Sigmoid colon (tissue), 7 donors: ENCODE results near the gene KIF3C. TPM values are rescaled to one million over a fixed set of nuclear protein-coding genes. Genes with fewer than 3 reads are reported as not detected.
"Not testable (repeated sequence)": the region's sequence is repeated elsewhere in the genome, so short reads cannot be mapped to it uniquely, and the experiment has no call there.

Experiments
- DNase-seq: peaks from one replicate; pipeline ENCODE4 v3.0.0-alpha.2; 2019
- H3K27ac ChIP-seq, 4 donors: fragments of 200-600 bp; sonication (generic); one replicate each; pipeline ENCODE4 v1.5.1; 2016 to 2019; ENCODE audit warnings: mild to moderate bottlenecking in 1 of 4
- H3K27me3 ChIP-seq, 3 donors: fragments of 200-600 bp; sonication (generic); one replicate each; pipeline ENCODE4 v1.5.1; 2019; ENCODE audit warnings: mild to moderate bottlenecking in 1 of 3
- H3K36me3 ChIP-seq, 4 donors: fragments of 200-600 bp; sonication (generic); one replicate each; pipeline ENCODE4 v1.5.1; 2016 to 2019
- H3K4me1 ChIP-seq, 4 donors: fragments of 200-600 bp; sonication (generic); one replicate each; pipeline ENCODE4 v1.5.1; 2017 to 2019
- H3K4me3 ChIP-seq, 4 donors: fragments of 200-600 bp; sonication (generic); one replicate each; pipeline ENCODE4 v1.5.1; 2017 to 2019; ENCODE audit warnings: mild to moderate bottlenecking in 2 of 4, moderate library complexity in 1 of 4
- H3K9me3 ChIP-seq, 4 donors: fragments of 200-600 bp in 3 of 4; sonication (generic) in 3 of 4; one replicate each; pipeline versions ENCODE4 v1.5.1 to v1.6.1; 2013 to 2019
- EP300 ChIP-seq, 4 donors: sonication (generic); formaldehyde crosslinking; IDR thresholded peaks; one replicate each; pipeline ENCODE4 v1.6.1; 2017; ENCODE audit warnings: antibody characterized with exemption in 4 of 4
- POLR2A ChIP-seq, 2 donors: fragments of 450-650 bp; IDR thresholded peaks; one replicate each; pipeline ENCODE4 v1.6.1; 2016; ENCODE audit warnings: antibody characterized with exemption in 2 of 2, mild to moderate bottlenecking in 2 of 2, moderate library complexity in 2 of 2
- POLR2AphosphoS5 ChIP-seq, 4 donors: sonication (generic); formaldehyde crosslinking; IDR thresholded peaks; one replicate each; pipeline ENCODE4 v1.6.1; 2017; ENCODE audit warnings: antibody characterized with exemption in 4 of 4
- WGBS, 2 donors: extraction: QIAGEN DNeasy Blood & Tissue Kit; methylation state at CpG; one replicate each; pipeline ENCODE4 v1.1.7; 2013; 5-methylcytosine and 5-hydroxymethylcytosine counted together
- intact Hi-C: fragments of 100-400 bp; cut with DNase I; formaldehyde crosslinking; loops from one replicate; pipeline ENCODE4 v1.15.1; 2023
- polyA plus RNA-seq, 3 donors: library from polyadenylated mRNA; stranded (reverse); fragments of 200-250 nt; gene quantifications; one replicate each; pipeline ENCODE4 v1.2.3, GENCODE V29; 2013
- total RNA-seq, 4 donors: library from RNA; depleted of rRNA; stranded (reverse); fragments of >200 nt; gene quantifications; one replicate each; pipeline ENCODE4 v1.1.0, GENCODE V29; 2016
- TF ChIP-seq, protein P1 (sequence below), 4 experiments: fragments of 450-650 bp in 3 of 4; fragments of 200-600 bp in 1 of 4; IDR thresholded peaks; one replicate each; pipeline ENCODE4 v1.5.1; 2016 to 2019; ENCODE audit warnings: antibody characterized with exemption in 4 of 4, mild to moderate bottlenecking in 3 of 4, moderate library complexity in 2 of 4
- donor health status: healthy with polysubstance abuse.
- donor health status: Bipolar disorder and iron deficiency.
- donor health status: healthy.

Gene KIF3C
- total and polyA plus RNA-seq, 7 donors, result 0.69 to 12.5 (median 5.7) TPM

DNA sequence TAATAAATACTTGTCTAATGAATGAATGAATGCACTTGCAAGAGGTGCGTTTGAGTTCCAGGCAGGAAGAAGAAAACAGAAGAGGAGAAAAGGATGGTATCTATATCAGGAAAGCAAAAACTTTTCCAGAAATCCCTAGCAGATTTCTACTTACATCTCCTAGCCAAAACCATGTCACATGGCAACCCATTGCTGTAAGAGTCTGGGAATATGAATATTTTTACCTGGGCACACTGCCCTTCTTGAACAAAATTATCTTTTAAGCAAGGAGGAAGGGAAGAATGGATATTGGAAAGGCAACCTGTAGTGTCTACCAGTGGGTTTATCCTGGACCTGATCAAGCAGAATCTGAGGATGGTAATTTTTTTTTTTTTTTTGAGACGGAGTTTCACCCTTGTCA is 59.8 kb downstream of the KIF3C start:
- no peak for DNase-seq
- 77 to 95% methylated on average over 2 of the region's 2 CpGs for WGBS, 2 donors
- no peaks in the 10 kb centered on the region for H3K9me3 ChIP-seq
- H3K27me3 ChIP-seq, result no peaks in the 10 kb centered on the region
- intact Hi-C loops, result no loop called here
- TF ChIP-seq POLR2AphosphoS5 (IDR thresholded peaks at IDR 0.05) (no peak), EP300 (IDR thresholded peaks at IDR 0.05) (no peak), POLR2A (IDR thresholded peaks at IDR 0.05) (no peak)
- TF ChIP-seq, protein P1, sequence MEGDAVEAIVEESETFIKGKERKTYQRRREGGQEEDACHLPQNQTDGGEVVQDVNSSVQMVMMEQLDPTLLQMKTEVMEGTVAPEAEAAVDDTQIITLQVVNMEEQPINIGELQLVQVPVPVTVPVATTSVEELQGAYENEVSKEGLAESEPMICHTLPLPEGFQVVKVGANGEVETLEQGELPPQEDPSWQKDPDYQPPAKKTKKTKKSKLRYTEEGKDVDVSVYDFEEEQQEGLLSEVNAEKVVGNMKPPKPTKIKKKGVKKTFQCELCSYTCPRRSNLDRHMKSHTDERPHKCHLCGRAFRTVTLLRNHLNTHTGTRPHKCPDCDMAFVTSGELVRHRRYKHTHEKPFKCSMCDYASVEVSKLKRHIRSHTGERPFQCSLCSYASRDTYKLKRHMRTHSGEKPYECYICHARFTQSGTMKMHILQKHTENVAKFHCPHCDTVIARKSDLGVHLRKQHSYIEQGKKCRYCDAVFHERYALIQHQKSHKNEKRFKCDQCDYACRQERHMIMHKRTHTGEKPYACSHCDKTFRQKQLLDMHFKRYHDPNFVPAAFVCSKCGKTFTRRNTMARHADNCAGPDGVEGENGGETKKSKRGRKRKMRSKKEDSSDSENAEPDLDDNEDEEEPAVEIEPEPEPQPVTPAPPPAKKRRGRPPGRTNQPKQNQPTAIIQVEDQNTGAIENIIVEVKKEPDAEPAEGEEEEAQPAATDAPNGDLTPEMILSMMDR (IDR thresholded peaks at IDR 0.05), result no peak
- no peak overlapping the region for H3K4me3 ChIP-seq
- peaks cover 0 to 14% (median 0%) of the 10 kb centered on the region in 4 donors for H3K36me3 ChIP-seq
- H3K27ac ChIP-seq, result no peak overlapping the region
- H3K4me1 ChIP-seq, result no peaks in the 10 kb centered on the region

DNA sequence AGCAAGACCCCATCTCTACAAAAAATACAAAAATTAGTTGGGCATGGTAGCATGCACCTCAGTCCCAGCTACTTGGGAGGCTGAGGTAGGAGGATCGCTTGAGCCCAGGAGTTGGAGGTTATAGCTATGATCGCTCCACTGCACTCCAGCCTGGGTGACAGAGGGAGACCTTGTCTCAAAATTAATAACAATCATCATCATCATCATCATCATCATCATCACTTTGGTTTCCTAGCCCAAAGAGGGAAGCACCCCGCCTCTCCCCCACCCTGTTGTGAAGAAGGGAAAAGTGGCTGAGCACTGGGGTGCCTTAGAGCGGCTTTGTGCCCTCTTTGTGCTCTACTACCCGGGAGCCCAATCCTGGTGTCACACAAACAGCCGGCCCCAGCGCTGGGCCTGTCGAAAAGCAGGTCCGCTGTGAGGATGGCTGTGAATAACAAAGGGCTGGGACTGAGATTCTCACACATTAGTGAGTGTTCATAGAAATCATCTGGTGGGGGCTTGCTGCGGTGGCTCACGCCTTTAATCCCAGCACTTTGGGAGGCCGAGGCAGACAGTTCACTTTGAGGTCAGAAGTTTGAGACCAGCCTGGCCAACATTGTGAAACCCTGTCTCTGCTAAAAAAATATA is 61.4 kb downstream of the KIF3C start:
- H3K4me1 ChIP-seq, result no peaks in the 10 kb centered on the region
- no peak overlapping the region for H3K4me3 ChIP-seq
- intact Hi-C loops, result no loop called here
- no peak for TF ChIP-seq EP300 (IDR thresholded peaks at IDR 0.05)
- TF ChIP-seq POLR2AphosphoS5 (IDR thresholded peaks at IDR 0.05), result no peak
- TF ChIP-seq POLR2A (IDR thresholded peaks at IDR 0.05), result no peak
- TF ChIP-seq, protein P1 (IDR thresholded peaks at IDR 0.05), result no peak
- no peaks in the 10 kb centered on the region for H3K9me3 ChIP-seq
- no peaks in the 10 kb centered on the region for H3K27me3 ChIP-seq
- no peaks in the 10 kb centered on the region for H3K36me3 ChIP-seq
- WGBS, 2 donors, result 85 to 88% methylated on average over 12 of the region's 12 CpGs
- no peak for DNase-seq
- no peak overlapping the region for H3K27ac ChIP-seq

DNA sequence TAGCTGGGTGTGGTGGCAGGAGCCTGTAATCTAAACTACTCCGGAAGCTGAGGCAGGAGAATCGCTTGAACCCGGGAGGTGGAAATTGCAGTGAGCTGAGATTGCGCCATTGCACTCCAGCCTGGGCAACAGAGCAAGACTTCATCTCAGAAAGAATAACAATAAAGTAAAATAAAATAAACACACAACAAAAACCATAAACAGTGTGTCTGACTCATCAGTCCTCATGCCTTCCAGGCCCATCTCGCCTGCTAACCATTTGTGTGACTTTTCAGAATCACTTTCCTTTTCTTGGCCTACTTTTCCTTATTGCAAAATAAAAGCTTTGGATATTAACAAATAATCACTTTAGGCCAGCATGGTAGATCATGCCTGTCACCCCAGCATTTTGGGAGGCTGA is 62.0 kb downstream of the KIF3C start:
- no peaks in the 10 kb centered on the region for H3K36me3 ChIP-seq
- H3K27me3 ChIP-seq, result no peaks in the 10 kb centered on the region
- no peaks in the 10 kb centered on the region for H3K9me3 ChIP-seq
- H3K4me3 ChIP-seq, result no peak overlapping the region
- WGBS, 2 donors, result 77 to 88% methylated on average over 5 of the region's 5 CpGs
- H3K4me1 ChIP-seq, result no peaks in the 10 kb centered on the region
- intact Hi-C loops, result no loop called here
- H3K27ac ChIP-seq, result no peak overlapping the region
- no peak for TF ChIP-seq POLR2A (IDR thresholded peaks at IDR 0.05)
- TF ChIP-seq EP300 (IDR thresholded peaks at IDR 0.05), result no peak
- no peak for TF ChIP-seq POLR2AphosphoS5 (IDR thresholded peaks at IDR 0.05)
- TF ChIP-seq, protein P1 (IDR thresholded peaks at IDR 0.05), result no peak
- DNase-seq, result no peak

DNA sequence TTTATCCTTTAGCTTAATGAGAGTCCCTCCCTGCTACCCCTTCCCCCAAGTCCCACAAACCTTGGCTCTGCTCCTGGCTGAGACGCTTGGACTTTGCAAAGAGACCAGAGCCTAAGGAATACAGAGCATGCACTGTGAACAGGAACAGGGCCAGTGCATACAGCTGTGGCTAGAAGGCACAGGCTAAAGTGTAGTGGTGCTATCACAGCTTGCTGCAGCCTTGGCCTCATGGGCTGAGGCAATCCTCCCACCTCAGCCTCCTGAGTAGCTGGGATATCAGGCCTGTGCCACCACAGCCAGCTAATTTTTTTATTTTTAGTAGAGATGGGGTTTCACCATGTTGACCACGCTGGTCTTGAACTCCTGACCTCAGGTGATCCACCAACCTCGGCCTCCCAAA is 64.5 kb downstream of the KIF3C start:
- no peak overlapping the region for H3K27ac ChIP-seq
- intact Hi-C loops, result no loop called here
- no peaks in the 10 kb centered on the region for H3K4me1 ChIP-seq
- no peaks in the 10 kb centered on the region for H3K9me3 ChIP-seq
- no peaks in the 10 kb centered on the region for H3K36me3 ChIP-seq
- no peak overlapping the region for H3K4me3 ChIP-seq
- no peaks in the 10 kb centered on the region for H3K27me3 ChIP-seq
- TF ChIP-seq POLR2A (IDR thresholded peaks at IDR 0.05), result no peak
- TF ChIP-seq, protein P1 (IDR thresholded peaks at IDR 0.05), result no peak
- no peak for TF ChIP-seq EP300 (IDR thresholded peaks at IDR 0.05)
- TF ChIP-seq POLR2AphosphoS5 (IDR thresholded peaks at IDR 0.05), result no peak
- no peak for DNase-seq
- 76 to 91% methylated on average over 3 of the region's 3 CpGs for WGBS, 2 donors

DNA sequence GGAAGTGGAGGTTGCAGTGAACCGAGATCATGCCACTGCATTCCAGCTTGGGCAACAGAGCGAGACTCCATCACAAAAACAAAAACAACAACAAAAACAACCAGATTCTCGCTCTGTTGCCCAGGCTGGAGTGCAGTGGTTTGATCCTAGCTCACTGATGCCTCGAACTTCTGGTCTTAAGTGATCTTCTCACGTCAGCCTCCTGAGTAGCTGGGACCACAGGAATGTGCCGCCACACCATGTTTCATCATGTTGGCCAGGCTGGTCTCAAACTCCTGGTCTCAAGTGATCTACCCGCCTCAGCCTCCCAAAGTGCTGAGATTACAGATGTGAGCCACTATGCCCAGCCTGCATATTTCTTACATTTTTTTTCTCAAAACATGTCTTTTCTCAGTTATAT is 64.9 kb downstream of the KIF3C start:
- WGBS, 2 donors, result 84 to 88% methylated on average over 7 of the region's 7 CpGs
- not testable (repeated sequence) for DNase-seq, H3K4me1 ChIP-seq

DNA sequence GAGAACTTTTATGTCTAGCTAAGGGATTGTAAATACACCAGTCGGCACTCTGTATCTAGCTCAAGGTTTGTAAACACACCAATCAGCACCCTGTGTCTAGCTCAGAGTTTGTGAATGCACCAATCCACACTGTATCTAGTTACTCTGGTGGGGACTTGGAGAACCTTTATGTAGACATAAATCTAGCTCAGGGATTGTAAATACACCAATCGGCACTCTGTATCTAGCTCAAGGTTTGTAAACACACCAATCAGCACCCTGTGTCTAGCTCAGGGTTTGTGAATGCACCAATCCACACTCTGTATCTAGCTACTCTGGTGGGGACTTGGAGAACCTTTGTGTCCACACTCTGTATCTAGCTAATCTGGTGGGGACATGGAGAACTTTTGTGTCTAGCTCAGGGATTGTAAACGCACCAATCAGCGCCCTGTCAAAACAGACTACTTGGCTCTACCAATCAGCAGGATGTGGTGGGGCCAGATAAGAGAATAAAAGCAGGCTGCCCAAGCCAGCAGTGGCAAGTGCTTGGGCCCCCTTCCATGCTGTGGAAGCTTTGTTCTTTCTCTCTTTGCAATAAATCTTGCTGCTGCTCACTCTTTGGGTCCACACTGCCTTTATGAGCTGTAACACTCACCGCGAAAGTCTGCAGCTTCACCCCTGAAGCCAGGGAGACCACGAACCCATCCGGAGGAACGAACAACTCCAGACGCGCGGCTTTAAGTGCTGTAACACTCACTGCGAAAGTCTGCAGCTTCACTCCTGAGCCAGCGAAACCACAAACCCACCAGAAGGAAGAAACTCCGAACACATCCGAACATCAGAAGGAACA is 66.1 kb downstream of the KIF3C start:
- H3K36me3 ChIP-seq, H3K4me1 ChIP-seq, intact Hi-C loops, H3K4me3 ChIP-seq, H3K27ac ChIP-seq, H3K27me3 ChIP-seq, H3K9me3 ChIP-seq, DNase-seq: not testable (repeated sequence)
- 44 to 80% methylated on average over 16 of the region's 16 CpGs for WGBS, 2 donors

More for the DNA sequence above, 64.9 kb downstream of the KIF3C start:
- H3K27ac ChIP-seq, intact Hi-C loops, H3K36me3 ChIP-seq, H3K27me3 ChIP-seq, H3K4me3 ChIP-seq, H3K9me3 ChIP-seq: not testable (repeated sequence)

DNA sequence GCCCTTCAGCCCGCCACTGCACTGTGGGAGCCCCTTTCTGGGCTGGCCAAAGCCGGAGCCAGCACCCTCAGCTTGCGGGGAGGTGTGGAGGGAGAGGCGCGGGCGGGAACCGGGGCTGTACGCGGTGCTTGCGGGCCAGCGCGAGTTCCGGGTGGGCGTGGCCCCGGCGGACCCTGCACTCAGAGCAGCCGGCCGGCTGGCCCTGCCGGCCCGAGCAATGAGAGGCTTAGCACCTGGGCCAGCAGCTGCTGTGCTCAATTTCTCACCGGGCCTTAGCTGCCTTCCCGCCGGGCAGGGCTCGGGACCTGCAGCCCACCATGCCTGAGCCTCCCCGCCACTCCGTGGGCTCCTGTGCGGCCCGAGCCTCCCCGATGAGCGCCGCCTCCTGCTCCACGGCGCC is 66.9 kb downstream of the KIF3C start:
- H3K36me3 ChIP-seq, H3K27ac ChIP-seq, H3K9me3 ChIP-seq, DNase-seq, H3K27me3 ChIP-seq, H3K4me1 ChIP-seq, intact Hi-C loops, H3K4me3 ChIP-seq: not testable (repeated sequence)
- WGBS, 2 donors, result 96% methylated on average over 33 of the region's 33 CpGs

DNA sequence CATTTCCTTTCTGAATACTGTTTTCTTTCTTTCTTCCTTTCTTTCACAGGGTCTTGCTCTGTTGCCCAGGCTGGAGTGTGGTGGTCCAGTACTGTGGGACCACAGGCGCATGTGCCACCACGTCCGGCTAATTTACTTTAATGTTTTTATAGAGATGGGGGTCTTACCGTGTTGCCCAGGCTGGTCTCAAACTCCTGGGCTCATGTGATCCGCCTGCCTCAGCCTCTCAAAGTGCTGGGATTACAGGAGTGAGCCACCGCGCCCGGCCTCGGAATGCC is 68.7 kb downstream of the KIF3C start:
- H3K9me3 ChIP-seq, intact Hi-C loops, H3K36me3 ChIP-seq, H3K4me1 ChIP-seq, H3K4me3 ChIP-seq, H3K27me3 ChIP-seq, DNase-seq, H3K27ac ChIP-seq: not testable (repeated sequence)
- WGBS, 2 donors, result 90 to 91% methylated on average over 9 of the region's 9 CpGs
